ENCODE data around the gene MRTFB.

GRCh38 chr16:14239791-14240190, 168.7 kb downstream of the MRTFB start:
- TF ChIP-seq CTCF (IDR thresholded peaks at IDR 0.05; ENCODE audit: insufficient read depth, low read length) (no peak), GABPA (IDR thresholded peaks at IDR 0.05; ENCODE audit: low read depth) (no peak), SPI1 (IDR thresholded peaks at IDR 0.05; ENCODE audit: borderline replicate concordance, low read depth) (no peak), REST (IDR thresholded peaks at IDR 0.05; ENCODE audit: insufficient replicate concordance, low read depth) (no peak), POLR2AphosphoS5 (IDR thresholded peaks at IDR 0.05; ENCODE audit: low read depth) (no peak)

Measured in HL-60 (cell line).